22Rv1 (cell line): Measurements from ENCODE around the gene ANO8.

ENCODE experiments used
- H3K27ac ChIP-seq: fragments of 450-650 bp; 2 replicates; pipeline ENCODE4 v1.5.1; 2017
- ZFX ChIP-seq: fragments of 450-650 bp; IDR thresholded peaks from 2 replicates; pipeline ENCODE4 v1.6.1; 2017; ENCODE audit warnings: antibody characterized with exemption, borderline replicate concordance
- TF ChIP-seq, protein P1 (sequence below): fragments of 450-650 bp; IDR thresholded peaks from 2 replicates; pipeline ENCODE4 v1.5.1; 2017; ENCODE audit warnings: mild to moderate bottlenecking

Gene ANO8

DNA sequence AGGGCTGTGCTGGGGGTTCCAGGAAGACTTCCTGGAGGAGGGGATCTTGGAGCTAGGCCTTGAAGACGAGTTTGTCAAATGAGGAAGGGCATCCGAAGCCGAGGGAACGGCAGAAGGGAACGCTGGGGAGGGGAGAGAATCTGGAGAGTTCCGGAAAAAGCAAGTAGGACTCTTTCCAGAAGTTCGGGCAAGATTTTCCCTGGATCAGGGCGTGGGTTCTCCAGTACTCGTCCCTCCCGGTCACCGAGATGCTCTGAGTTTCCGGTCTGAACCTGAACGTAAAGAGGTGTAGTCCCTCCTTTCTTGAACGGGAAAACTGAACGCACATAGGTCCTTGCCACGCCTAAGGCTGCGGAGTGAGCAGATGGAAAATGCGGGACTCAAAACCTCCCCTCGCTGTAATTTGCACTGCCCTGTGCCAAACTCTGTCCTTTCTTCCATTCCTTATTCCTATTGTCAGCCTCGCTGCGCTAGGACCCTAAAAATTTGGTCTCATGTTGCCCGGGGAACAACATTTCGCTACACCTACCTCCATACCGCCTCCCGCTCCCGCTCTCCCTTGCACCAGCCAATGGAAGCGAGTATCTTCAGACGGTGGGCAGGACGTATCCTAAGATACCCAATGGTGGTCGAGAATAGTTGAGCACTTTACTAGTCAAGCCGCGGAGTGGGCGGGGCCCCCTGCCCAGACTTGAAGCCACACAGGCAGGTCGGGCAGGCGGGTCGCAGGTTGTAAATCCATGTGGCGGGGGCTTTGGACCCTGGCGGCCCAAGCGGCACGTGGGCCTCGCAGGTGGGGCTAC lies 2.4 kb upstream of the ANO8 start, which contains the start of gene GTPBP3:
GTPBP3 (plus strand) TSS at position 682 of the 803 bp plus-strand sequence; CDS start at position 741, 59 bp downstream.
- peak within 1 kb of the TSS; percentile 99 for H3K27ac ChIP-seq
- TF ChIP-seq, protein P1, sequence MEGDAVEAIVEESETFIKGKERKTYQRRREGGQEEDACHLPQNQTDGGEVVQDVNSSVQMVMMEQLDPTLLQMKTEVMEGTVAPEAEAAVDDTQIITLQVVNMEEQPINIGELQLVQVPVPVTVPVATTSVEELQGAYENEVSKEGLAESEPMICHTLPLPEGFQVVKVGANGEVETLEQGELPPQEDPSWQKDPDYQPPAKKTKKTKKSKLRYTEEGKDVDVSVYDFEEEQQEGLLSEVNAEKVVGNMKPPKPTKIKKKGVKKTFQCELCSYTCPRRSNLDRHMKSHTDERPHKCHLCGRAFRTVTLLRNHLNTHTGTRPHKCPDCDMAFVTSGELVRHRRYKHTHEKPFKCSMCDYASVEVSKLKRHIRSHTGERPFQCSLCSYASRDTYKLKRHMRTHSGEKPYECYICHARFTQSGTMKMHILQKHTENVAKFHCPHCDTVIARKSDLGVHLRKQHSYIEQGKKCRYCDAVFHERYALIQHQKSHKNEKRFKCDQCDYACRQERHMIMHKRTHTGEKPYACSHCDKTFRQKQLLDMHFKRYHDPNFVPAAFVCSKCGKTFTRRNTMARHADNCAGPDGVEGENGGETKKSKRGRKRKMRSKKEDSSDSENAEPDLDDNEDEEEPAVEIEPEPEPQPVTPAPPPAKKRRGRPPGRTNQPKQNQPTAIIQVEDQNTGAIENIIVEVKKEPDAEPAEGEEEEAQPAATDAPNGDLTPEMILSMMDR: no peak
- no peak for TF ChIP-seq ZFX

DNA sequence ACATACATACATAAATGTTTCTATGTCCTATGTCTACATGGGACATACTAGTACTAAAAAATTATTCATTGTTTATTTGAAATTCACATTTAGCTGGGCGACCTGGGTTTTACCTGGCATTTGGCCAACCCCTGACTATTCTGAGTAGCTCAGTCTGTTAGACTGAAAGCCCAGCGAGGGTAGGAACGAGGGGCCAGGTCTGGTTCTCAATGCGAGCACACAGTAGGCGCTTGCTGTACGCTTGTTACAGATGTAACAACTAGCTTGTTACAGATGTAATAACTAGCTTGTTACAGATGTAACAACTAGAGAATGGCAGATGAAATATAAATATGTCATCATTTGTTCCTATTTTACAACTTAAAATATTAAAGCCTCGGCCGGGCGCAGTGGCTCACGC lies 920 bp upstream of the ANO8 start:
- H3K27ac ChIP-seq: peak overlapping the region; percentile 99
- TF ChIP-seq, protein P1: no peak
- no peak for TF ChIP-seq ZFX

DNA sequence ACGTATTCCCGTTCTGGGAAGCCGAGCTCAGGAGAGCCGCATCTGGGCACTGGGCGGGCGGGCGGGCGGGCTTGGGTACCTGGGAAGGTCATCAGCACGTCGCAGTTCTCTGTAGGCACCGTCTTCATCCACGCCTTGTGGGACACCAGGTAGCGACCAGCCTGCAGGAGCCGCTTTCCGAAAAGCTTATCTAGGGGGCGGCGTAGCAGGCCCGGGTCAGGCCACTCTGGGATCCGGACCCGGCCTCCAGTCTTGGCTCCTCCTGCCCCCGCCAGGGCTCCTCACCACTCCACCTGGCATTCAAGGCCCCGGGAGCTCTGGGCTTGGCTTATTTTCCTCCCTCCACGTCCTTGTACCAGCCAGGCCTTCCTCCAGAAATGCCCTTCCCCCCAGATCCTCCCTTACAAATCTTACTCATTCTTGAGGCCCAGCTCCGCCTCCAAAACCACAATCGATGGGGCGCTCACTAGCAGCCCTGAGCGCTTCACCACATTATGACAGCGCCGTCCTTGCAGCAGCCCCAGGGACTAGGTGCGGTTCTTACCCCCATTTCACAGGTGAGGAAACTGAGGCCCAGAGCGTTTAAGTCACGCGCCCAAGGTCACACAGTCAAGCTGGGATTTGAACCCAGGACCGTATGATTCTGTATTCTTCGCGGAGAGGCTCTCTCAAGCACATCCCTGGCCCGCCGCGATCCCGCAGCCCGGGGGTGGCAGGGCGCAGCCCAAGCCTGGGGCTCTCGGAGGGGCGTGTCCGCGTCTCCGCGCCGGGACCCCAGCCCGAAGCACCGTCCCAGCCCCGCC lies 843 bp downstream of the ANO8 start:
- peak overlapping the region; percentile 99 for H3K27ac ChIP-seq

DNA sequence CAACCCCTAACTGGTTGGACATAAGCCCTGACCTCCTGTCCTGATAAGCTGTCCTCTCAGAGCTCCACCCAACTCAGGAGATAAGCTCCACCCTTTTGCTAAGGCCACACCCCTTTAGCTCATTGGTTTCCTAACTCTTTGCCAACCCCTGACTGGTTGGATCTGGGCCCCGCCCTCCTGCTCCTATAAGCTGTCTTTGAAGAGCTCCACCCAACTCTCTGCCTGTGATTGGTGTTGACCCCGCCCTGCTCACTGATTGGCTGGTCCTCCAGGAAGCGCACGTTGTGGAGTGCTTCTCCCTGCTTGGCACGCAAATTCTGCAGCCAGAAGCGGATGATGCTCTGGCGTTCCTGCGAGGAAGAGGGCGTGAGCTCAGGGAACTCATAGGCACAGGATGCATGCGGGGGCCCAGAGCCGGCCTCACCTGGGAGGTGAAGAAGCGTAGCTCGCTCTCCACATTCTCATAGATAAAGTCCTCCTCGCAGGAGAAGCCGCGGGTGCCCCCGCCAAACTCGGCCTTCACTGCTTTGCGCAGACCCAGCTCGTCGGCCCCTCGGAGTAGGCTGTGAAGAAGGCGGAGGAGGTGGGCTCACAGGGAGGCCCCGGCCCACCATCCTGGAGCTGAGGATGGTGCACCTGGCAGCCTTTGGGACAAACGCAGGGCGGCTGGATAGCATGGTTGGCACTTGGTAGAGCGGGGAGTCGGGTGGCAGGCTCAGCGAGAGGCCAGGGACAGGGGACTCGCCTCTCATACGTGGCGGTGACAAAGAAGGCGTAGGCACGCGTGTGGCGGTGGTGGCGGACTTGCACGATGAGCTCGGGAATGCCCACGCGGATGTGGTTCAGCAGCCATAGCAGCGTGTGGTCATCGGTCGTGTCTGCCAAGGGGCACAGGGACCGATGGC lies 1.7 kb downstream of the ANO8 start:
- no peak for TF ChIP-seq ZFX
- TF ChIP-seq, protein P1: no peak
- H3K27ac ChIP-seq: peak overlapping the region; percentile 99

More for the DNA sequence above, 843 bp downstream of the ANO8 start:
- TF ChIP-seq, protein P1: 0 out of 2 replicates have a peak, but pooled peaks have one; percentile 12
- no peak for TF ChIP-seq ZFX

DNA sequence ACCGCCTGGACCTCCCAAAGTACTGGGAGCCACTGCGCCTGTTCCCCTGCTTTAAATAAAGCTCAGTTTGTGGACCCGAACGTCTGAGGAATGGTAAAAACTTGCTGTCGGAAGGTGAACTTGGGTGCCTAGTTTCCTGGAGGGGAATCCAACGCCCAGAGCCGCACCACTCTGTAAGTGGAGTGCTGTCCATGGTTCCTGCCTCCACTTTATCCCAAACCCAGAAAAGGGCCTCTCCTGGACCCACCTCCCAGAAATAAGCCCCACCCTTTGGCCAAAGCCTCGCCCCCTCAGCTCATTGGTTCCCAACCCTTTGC lies 2.3 kb downstream of the ANO8 start:
- TF ChIP-seq, protein P1: no peak
- TF ChIP-seq ZFX: no peak
- peak overlapping the region; percentile 99 for H3K27ac ChIP-seq

DNA sequence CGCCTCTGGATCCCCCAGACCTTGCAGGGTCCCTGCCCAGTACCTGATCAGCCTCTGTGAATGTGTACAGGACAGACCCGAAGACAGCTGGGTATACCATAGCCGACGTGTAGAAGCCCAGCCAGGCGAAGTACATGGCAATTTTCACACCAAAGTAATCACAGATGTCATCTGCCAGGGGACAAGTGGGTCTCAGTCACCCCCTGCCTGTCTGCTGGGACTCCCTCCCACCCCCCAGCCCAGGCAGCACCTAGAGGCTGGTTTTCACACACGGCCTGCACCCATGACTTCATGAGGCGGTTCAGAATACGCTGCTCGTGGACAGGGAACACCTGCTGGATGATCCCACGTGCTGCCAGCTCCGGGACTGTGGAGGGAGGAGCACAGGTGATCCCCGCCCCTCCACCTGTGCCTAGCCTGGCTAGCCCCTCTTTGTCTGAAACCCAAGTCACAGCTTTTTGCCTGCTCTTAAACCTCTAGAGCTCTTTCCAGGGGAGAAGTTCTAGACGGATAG lies 3.6 kb downstream of the ANO8 start:
- TF ChIP-seq, protein P1: no peak
- TF ChIP-seq ZFX: no peak
- peak overlapping the region; percentile 99; the same call in 1 of the 2 replicates for H3K27ac ChIP-seq
